Osteoblast (primary cell): ENCODE measurements around the gene THOC3. TPM values are rescaled to one million over a fixed set of nuclear protein-coding genes. Genes with fewer than 3 reads are reported as not detected.
"Not testable (repeated sequence)": the region's sequence is repeated elsewhere in the genome, so short reads cannot be mapped to it uniquely, and the experiment has no call there.

Source experiments
- DNase-seq: peaks from one replicate; pipeline ENCODE4 v3.0.0; 2011; ENCODE audit warnings: low spot score, mixed read lengths; ENCODE audit not compliant: insufficient read length; ENCODE audit errors: missing footprints
- H2AFZ ChIP-seq: 2 replicates; pipeline ENCODE4 v1.6.0; 2011; ENCODE audit warnings: mild to moderate bottlenecking, low read length
- H3K27ac ChIP-seq: 2 replicates; pipeline ENCODE4 v1.5.1; 2011; ENCODE audit warnings: mild to moderate bottlenecking, low read depth, low read length, moderate library complexity
- H3K27me3 ChIP-seq: 2 replicates; pipeline ENCODE4 v1.6.0; 2012; ENCODE audit warnings: mild to moderate bottlenecking, control low read depth, inconsistent platforms, low read length, moderate library complexity; ENCODE audit not compliant: insufficient read depth
- H3K36me3 ChIP-seq: 2 replicates; pipeline ENCODE4 v1.5.1; 2011; ENCODE audit warnings: mild to moderate bottlenecking, low read length, control low read depth, moderate library complexity; ENCODE audit not compliant: insufficient read depth
- H3K4me1 ChIP-seq: 2 replicates; pipeline ENCODE4 v1.5.1; 2011; ENCODE audit warnings: mild to moderate bottlenecking, low read length, control low read depth, moderate library complexity; ENCODE audit not compliant: insufficient read depth
- H3K4me2 ChIP-seq: 2 replicates; pipeline ENCODE4 v1.6.0; 2011; ENCODE audit warnings: mild to moderate bottlenecking, low read length; ENCODE audit not compliant: insufficient read depth
- H3K4me3 ChIP-seq: fragments of 200-600 bp; sonication (generic); 3 replicates; pipeline ENCODE4 v1.5.1; 2012; ENCODE audit warnings: mild to moderate bottlenecking, low read length, inconsistent platforms; ENCODE audit not compliant: insufficient read depth
- H3K79me2 ChIP-seq: 2 replicates; pipeline ENCODE4 v1.6.0; 2012; ENCODE audit warnings: mild to moderate bottlenecking, low read length, control low read depth, inconsistent platforms; ENCODE audit not compliant: insufficient read depth
- H3K9me3 ChIP-seq: 2 replicates; pipeline ENCODE4 v1.5.1; 2011; ENCODE audit warnings: low read depth, low read length, control low read depth
- H4K20me1 ChIP-seq: 2 replicates; pipeline ENCODE4 v1.6.0; 2012; ENCODE audit warnings: mild to moderate bottlenecking, low read length, control low read depth; ENCODE audit not compliant: insufficient read depth
- total RNA-seq: library from RNA; depleted of rRNA; stranded (reverse); fragments of >200 nt; gene quantifications from 2 replicates; pipeline ENCODE4 v1.2.3, GENCODE V29; 2012

The THOC3 gene
- total RNA-seq, 1 donor: 24.2 TPM

GRCh38 chr5:175951339-175951969 is 16.7 kb downstream of the THOC3 start:
- not testable (repeated sequence) for H3K9me3 ChIP-seq, H3K4me1 ChIP-seq, H3K36me3 ChIP-seq, H3K27me3 ChIP-seq, H3K27ac ChIP-seq, DNase-seq, H2AFZ ChIP-seq, H3K79me2 ChIP-seq, H3K4me2 ChIP-seq, H3K4me3 ChIP-seq, H4K20me1 ChIP-seq

GRCh38 chr5:175948329-175949108 is 19.6 kb downstream of the THOC3 start:
- DNase-seq, H3K27me3 ChIP-seq, H3K4me1 ChIP-seq, H3K4me3 ChIP-seq, H4K20me1 ChIP-seq, H3K9me3 ChIP-seq, H3K4me2 ChIP-seq, H3K27ac ChIP-seq, H2AFZ ChIP-seq, H3K36me3 ChIP-seq, H3K79me2 ChIP-seq: not testable (repeated sequence)

GRCh38 chr5:175943253-175943652 is 24.9 kb downstream of the THOC3 start:
- H2AFZ ChIP-seq, DNase-seq, H3K36me3 ChIP-seq, H4K20me1 ChIP-seq, H3K4me3 ChIP-seq, H3K4me1 ChIP-seq, H3K27me3 ChIP-seq, H3K4me2 ChIP-seq, H3K79me2 ChIP-seq, H3K27ac ChIP-seq, H3K9me3 ChIP-seq: not testable (repeated sequence)

GRCh38 chr5:175940632-175941031 is 27.5 kb downstream of the THOC3 start:
- H3K9me3 ChIP-seq: not testable (repeated sequence)

GRCh38 chr5:175938489-175938888 is 29.6 kb downstream of the THOC3 start:
- not testable (repeated sequence) for H3K4me2 ChIP-seq, H3K36me3 ChIP-seq, DNase-seq, H4K20me1 ChIP-seq, H3K27ac ChIP-seq, H2AFZ ChIP-seq, H3K4me3 ChIP-seq, H3K9me3 ChIP-seq, H3K27me3 ChIP-seq, H3K4me1 ChIP-seq, H3K79me2 ChIP-seq

More at GRCh38 chr5:175940632-175941031, 27.5 kb downstream of the THOC3 start:
- H3K4me2 ChIP-seq, H4K20me1 ChIP-seq, H3K36me3 ChIP-seq, H3K27me3 ChIP-seq, H2AFZ ChIP-seq, DNase-seq, H3K27ac ChIP-seq, H3K4me1 ChIP-seq, H3K4me3 ChIP-seq, H3K79me2 ChIP-seq: not testable (repeated sequence)

GRCh38 chr5:175928752-175929151 is 39.4 kb downstream of the THOC3 start:
- not testable (repeated sequence) for DNase-seq, H3K36me3 ChIP-seq, H3K4me2 ChIP-seq, H3K79me2 ChIP-seq, H3K27ac ChIP-seq, H3K27me3 ChIP-seq, H2AFZ ChIP-seq, H3K4me1 ChIP-seq, H3K4me3 ChIP-seq, H3K9me3 ChIP-seq, H4K20me1 ChIP-seq

GRCh38 chr5:175925106-175925505 is 43.0 kb downstream of the THOC3 start:
- not testable (repeated sequence) for H3K27ac ChIP-seq, H3K27me3 ChIP-seq, H3K9me3 ChIP-seq, H4K20me1 ChIP-seq, H3K4me2 ChIP-seq, H3K36me3 ChIP-seq, H3K4me3 ChIP-seq, H2AFZ ChIP-seq, DNase-seq, H3K79me2 ChIP-seq
- H3K4me1 ChIP-seq: peaks cover 25% of the 10 kb centered on the region
